Gastrocnemius medialis (tissue), 4 donors: Measurements from ENCODE around the gene C9orf43.

Source experiments
- POLR2A ChIP-seq, 2 donors: fragments of 450-650 bp; IDR thresholded peaks; one replicate each; pipeline ENCODE4 v1.6.1; 2017; ENCODE audit warnings: antibody characterized with exemption in 2 of 2, mild to moderate bottlenecking in 2 of 2, moderate library complexity in 2 of 2
- TF ChIP-seq, protein P1 (sequence below), 5 experiments: fragments of 450-650 bp in 3 of 5; fragments of 200-600 bp in 2 of 5; sonication (generic) in 2 of 5; IDR thresholded peaks in 4 of 5; conservative IDR thresholded peaks in 1 of 5; 1 replicate in 4 of 5; 2 replicates in 1 of 5; pipeline ENCODE4 v1.5.1; 2016 to 2019; ENCODE audit warnings: antibody characterized with exemption in 5 of 5, mild to moderate bottlenecking in 3 of 5, moderate library complexity in 3 of 5

DNA sequence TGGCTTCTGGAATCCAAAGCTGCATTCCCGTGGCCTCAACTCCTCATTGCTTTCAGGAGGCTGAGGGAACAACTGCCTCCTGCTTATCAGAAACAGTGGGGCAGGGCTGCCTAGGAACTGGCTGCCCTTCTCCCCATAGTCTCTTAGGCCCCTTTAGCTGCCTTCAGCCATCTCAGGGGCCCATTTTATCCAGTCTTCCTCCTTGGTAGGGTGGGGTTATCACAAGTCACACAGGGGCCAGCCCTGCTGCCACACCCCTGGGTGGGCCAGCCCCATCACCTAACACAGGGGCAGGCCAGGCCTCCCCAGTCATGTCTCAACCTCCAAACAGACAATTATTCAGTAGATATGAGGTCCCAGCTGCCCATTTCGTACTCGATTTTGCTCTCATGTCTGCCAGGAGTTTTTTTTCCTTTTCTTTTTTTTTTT is 13.3 kb upstream of the C9orf43 start:
- TF ChIP-seq, protein P1, sequence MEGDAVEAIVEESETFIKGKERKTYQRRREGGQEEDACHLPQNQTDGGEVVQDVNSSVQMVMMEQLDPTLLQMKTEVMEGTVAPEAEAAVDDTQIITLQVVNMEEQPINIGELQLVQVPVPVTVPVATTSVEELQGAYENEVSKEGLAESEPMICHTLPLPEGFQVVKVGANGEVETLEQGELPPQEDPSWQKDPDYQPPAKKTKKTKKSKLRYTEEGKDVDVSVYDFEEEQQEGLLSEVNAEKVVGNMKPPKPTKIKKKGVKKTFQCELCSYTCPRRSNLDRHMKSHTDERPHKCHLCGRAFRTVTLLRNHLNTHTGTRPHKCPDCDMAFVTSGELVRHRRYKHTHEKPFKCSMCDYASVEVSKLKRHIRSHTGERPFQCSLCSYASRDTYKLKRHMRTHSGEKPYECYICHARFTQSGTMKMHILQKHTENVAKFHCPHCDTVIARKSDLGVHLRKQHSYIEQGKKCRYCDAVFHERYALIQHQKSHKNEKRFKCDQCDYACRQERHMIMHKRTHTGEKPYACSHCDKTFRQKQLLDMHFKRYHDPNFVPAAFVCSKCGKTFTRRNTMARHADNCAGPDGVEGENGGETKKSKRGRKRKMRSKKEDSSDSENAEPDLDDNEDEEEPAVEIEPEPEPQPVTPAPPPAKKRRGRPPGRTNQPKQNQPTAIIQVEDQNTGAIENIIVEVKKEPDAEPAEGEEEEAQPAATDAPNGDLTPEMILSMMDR (IDR thresholded peaks at IDR 0.05 in 4 of 5, conservative IDR thresholded peaks at IDR 0.05 in 1 of 5): no peak
- TF ChIP-seq POLR2A (IDR thresholded peaks at IDR 0.05): no peak
